Measurements from ENCODE around the gene MFN1.

- TF ChIP-seq CTCF (IDR thresholded peaks at IDR 0.05) (no peak), POLR2A (IDR thresholded peaks at IDR 0.05) (no peak)
Observed at GRCh38 chr3:179375091-179375999, 27.8 kb downstream of the MFN1 start.
